ENCODE results near the gene NR3C2.

The NR3C2 gene

DNA sequence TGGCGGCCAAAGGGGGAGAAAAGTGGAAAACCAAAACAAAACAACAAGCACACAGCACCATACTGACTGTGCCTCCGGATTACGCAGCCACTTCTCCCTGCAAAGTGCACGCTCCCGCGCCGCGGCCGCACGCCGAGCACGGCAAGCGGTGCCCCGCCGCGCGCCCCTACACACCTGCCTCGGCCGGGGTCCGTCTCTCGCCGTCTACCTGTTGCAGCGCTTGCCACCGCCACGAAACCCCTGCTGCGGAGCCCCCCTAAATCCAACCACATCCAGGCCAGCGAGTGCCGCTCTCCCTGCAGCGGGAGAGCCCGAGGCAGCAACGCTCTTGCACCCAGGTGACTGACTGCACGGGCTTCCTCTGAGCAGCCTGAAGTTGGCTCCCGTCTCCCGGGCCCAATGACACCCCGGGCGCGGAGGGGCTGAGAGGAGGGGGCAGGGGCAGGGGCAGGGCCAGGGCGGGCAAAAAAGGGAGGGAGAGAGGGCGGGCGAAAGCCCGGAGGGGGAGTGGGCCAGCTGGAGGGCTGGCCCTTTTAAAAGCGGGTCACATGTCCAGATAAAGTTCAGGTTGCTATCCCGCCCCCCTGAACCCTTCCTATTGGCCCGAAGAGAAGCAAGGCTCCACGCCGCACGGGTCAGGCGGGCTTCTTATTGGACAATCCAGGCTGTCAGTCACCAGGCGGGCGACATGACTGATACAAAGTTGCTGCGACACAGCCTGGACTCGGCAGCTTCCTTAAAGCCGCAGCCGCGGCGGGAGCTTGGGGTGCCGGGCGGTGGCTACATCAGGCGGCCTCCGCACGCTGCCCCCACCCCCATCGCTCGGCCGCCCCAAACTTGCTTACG lies at the start of gene NR3C2:
NR3C2 (minus strand) TSS at position 429 of the 846 bp plus-strand sequence.
- peak; percentile 84 to 93 for DNase-seq (ENCODE audit: low read depth in 2 of 2)

DNA sequence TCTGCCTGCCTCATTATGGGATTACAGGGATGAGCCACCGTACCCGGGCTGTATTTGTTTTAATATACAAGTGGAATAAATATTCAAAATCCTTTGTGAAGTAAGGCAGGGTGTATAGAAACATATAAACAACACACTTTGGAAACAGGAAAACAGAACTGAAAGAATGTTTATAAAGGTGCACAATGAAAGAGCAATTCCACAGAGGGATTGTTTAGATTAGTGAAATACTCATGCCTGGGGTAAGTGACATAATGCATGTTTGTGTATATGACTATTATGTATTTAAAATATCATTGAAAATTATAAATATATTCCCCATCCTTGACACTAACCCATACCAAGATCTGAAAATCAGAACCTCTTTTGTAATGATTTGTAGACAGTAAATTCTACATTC lies 45.0 kb upstream of the NR3C2 start:
- no peak for DNase-seq (ENCODE audit: low read depth in 2 of 2)

DNA sequence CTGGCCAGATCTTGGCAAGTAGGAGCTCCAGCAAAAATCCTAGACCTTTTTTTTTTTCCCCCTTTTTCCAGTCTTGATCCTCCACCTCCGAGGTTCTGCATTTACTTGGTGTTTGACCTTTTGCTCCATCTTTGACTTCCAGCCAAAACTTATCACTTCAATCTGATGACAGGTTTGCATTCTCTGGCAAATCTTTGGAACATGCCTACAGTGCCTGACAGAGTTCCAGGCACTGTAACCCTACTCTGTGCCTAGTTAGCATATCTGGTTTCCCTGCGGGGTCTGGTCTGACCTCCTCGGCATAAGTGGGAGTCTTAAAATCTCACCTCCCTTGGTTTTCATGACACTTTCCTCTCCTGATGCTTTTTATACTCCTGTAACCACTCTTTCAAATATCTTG lies 39.4 kb upstream of the NR3C2 start:
- no peak for DNase-seq (ENCODE audit: low read depth in 2 of 2)

DNA sequence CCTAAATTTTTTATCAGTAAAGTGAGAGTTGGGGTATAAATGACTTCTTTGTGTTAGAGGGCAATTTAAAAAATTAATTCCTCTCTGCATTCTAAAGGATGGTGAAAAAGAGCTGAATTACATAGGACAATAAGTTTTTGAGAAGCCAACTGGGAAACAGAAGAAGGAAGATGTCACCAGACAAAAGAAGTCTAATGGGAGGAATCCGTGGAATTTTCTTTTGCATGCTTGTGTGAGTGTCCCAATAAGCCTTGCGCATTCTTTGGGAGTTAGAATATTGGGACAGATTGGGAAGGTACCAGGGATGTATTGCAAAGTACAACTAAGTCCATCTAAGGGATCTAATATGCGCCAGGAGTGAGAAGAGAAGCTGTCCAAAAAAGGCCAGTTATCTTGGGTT lies 35.1 kb upstream of the NR3C2 start:
- DNase-seq (ENCODE audit: low read depth in 2 of 2): no peak

DNA sequence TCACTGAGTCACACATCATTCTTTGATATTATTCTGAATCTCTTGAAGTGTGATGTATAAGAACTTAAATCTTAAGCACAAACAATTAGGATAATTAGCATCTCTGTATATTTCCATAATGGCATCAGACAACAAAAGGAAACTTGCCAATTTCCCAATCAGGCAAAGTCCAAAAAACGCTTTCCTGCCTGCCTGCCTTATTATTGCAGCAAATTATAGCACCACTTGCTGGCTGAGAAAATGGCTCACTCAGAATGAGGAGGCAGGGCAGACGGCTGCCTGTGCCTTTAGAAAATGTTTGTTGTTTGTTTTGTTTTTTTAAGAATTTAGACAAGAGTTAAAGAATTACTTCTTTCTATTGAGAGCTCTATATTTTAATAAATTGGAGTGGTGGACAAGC lies 27.7 kb upstream of the NR3C2 start:
- DNase-seq (ENCODE audit: low read depth in 2 of 2): no peak

DNA sequence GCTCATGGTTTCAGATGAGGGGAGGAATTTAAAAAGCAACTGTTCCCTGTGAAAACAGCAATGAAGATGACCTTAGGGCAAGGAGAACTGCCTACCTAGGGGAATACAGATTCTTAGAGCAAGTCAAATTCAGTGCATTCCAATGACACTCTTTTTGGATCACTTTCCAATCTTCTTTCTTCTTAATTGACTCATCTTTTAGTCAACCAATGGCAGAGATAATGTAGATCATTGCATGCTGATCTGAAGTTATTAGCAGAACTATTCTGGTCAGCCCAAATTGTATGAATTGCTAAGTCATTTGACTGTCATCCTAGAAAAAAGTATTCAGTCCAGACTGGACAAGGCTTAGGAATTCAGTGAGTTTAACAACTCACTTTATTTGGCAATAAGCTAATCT lies 12.6 kb upstream of the NR3C2 start:
- no peak for DNase-seq (ENCODE audit: low read depth in 2 of 2)

DNA sequence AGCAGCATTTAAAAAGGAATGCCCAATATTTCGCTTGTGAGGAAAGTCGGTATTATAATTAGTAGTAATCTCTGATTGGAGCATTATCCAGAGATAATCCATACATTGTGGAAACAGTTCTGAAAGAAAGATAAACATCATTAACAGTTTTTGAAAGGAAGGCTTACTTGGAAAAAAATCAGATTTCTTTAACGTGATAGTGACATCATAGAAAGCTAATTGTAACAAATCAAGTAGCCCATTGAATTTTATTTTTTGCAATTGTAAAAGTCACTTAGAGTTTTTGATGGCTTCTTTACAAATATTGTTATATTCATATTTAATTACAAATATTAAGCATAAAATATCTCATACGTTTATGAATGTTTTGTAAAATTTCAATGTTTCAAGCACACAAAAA lies 11.6 kb upstream of the NR3C2 start:
- DNase-seq (ENCODE audit: low read depth in 2 of 2): no peak

DNA sequence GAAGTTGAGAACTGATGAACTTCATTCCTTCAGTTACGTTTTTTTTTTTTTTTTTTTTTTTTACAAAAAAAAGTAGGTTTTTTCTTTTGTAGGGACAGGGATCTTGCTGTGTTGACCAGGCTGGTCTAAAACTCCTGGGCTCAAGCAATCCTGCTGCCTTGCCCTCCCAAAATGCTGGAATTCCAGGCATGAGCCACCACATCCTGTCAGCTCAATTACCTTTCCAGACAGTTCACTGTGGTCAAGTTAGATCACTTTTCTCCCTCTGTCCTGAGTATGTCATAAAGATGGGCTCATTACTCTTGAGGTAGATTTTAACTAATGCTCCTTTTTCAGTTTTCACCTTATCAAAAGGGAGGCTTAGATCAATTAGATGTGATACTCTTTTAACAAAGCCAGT lies 10.8 kb upstream of the NR3C2 start:
- DNase-seq (ENCODE audit: low read depth in 2 of 2): no peak

DNA sequence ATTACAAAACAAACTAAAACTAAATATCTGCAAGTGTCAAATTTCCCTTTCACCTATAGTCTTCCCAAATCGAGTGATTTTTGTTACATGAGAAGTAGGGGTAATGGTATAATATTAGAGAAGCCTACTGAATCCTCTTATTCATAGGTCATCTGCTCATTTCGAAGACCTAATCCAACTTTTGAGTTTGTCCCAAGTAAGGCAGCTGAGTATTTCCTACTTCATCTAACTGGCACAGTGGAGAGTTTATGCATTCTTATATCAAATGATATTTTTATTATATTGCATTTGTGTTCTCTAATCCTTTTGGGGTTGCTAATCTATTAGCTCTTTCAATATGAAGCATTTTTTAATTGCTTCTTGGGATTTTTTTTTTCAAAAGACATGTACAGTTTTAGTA lies 7.7 kb upstream of the NR3C2 start:
- DNase-seq (ENCODE audit: low read depth in 2 of 2): no peak

DNA sequence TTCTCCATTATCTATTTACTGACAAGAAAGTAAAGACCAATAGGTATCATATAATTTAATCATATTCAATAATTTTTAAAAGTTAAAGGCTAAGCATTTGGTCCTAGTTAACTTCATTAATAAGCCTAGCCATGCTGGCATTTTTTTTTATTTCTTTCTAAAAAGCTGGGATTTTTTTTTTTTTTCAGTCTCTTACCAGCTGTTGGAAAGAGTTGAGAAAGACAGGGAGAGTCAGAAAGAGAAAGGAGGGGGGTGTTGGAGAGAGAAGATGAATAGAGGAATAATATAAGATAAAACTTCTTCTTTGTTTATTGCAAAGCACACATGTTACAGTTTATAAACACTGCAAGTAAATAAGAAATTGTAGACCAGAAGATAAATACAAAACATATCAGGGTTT lies 5.9 kb upstream of the NR3C2 start:
- DNase-seq (ENCODE audit: low read depth in 2 of 2): no peak

DNA sequence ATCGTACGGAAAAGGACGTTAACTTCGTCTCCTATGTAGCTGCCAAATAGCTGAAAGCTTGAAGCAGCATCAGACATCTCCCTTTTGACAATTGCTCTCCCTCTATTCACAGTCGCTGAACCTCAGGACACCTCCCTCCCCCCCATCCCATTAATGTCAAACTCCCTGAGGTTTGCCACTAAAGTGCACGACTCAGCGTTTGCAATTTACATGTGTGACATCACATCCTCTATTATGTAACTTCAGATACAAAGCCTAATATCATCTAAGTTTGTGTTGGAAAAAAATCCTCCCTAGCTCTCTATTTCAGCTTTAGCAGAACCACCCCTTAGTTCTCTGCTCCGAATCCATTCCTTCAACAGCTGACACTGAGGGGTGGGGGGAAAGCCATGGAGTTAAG lies 5.5 kb upstream of the NR3C2 start:
- peak in 1 of 2 donors; percentile 23 for DNase-seq (ENCODE audit: low read depth in 2 of 2)

DNA sequence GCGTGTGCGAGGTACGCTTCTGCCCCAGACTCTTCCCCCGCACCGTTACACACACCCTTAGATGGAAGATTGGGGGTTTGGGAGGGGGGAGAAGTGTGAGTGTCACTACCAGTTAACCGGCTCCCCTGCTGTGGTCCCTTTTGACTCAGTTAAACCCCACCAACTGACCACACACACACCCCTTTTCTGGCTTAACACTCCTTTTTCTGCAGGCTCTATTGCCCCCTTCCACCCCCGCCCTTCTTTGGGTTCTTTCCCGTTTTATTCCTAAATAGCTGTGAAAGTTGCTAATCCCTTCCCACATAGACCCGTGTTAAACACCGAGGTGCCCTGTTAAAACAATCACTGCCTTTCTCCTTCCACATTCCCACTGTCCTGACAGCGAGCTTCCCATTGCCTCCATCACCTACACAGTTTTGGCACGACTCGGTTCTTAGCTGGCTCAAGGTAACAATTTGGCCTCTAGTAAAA lies 3.7 kb upstream of the NR3C2 start:
- no peak for DNase-seq (ENCODE audit: low read depth in 2 of 2)

DNA sequence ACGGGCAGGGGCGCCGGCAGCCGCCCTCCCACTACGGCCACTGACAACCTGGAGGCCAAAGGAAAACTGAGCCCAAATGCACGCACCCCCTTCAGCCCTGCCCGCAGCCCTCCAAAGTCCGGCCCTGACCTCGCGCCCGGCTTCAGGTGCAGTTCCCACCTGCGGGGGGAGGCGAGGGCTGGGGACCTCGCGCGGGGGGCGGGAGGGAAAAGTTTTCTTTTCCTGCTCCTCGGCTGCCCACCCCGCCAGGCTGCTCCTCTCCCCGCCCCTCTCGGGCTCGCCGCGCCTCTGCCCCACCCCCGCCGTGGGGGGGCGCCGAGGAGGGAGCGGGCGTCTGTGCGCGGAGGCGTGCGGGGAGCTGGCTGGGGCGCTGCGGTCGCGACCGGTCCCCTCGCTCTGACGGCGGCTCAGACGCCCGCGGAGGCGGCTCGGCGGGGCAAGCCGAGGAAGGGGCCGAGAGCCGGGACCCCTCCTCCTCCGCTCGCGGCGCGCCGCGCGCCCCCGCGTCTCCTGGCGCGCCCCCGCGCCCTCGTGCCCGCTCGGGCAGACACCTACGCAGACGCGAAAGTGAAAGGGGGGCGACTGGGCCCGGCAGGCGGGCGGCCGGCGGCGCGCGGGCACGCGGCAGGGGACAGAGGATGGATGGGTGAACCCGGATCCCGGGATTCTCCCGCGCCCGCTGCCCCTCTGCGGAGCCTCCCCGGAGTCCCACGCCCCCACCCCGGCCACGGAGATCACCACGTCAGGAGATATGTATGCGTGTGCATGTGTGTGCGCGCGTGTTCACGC lies 3.1 kb upstream of the NR3C2 start:
- DNase-seq (ENCODE audit: low read depth in 2 of 2): peak; percentile 61 to 63

DNA sequence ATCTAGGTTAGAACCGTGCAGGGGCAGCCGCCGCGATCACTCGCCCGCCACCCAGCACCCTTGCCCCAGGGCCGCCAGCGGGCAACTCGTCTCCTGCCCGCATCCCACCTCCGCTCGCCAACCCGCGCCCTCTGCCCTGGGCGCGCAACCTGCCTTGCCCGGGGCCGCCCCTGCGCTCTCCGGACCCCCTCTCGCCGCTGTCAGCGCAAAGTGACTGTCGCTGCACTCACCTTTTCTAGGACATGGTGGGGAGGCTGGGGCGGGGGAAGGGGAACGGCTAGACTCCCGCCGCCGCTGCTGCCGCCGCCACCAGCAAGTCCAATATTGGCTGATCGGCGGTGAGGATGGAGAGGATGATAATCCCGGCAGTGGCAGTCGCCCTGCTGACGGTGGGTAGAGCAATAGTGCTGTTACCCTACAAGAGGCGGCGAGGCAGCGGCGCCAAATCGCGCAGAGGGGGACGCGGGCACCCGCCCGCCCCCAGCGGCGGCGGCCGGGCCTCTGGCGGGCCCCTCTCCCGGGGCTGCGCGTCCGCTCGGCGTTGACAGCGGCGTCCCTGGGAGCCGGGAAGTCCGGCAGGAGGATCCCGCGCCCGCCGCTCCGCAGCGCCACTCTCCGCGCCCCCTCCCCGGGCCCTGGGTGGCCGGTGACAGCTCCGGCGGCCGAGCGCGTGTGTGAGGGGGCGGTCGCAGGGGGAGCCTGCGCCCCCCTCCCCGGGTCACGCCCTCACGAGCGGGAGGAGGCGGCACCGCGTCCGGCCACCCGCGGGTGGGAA lies 2.3 kb upstream of the NR3C2 start:
- DNase-seq (ENCODE audit: low read depth in 2 of 2): peak; percentile 23

DNA sequence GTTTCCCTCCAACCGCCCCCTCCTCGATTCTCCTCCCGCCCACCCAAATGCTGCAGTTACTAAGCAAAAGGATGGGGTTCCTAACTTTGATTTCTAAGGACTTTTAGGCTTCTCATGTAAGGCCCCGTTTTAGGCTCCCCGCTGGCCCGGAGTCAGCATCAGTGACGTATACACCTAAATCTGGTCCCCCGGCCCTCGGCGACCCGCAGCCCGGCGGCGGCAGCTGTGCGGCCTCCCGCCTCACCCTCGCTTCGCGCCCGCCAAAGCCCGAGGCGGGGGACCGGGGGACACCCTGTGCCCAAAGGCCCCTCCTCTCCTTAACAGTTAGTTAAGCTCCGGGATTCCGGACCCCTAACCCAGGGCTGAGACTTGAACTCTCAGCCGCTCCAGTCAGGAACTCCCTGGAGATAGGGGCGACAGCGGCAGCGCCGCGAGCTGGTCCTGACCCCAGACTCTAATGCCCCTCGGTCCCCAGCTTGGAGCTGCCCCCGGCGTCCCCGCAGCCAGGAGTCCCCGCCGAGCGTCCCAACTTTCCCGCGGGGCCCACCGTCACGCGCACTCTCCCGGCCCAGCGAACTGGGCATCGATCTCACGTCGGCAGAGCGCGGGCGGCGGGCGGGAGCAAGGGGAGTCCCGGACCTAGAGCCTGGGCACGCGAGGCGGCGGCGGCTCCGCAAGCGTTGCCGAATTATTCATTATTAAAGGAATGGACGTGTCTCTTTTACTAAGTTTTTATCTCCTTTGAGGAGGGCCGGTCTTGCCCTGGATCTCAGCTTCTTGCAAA lies 1.5 kb upstream of the NR3C2 start:
- DNase-seq (ENCODE audit: low read depth in 2 of 2): peak; percentile 19 to 23

DNA sequence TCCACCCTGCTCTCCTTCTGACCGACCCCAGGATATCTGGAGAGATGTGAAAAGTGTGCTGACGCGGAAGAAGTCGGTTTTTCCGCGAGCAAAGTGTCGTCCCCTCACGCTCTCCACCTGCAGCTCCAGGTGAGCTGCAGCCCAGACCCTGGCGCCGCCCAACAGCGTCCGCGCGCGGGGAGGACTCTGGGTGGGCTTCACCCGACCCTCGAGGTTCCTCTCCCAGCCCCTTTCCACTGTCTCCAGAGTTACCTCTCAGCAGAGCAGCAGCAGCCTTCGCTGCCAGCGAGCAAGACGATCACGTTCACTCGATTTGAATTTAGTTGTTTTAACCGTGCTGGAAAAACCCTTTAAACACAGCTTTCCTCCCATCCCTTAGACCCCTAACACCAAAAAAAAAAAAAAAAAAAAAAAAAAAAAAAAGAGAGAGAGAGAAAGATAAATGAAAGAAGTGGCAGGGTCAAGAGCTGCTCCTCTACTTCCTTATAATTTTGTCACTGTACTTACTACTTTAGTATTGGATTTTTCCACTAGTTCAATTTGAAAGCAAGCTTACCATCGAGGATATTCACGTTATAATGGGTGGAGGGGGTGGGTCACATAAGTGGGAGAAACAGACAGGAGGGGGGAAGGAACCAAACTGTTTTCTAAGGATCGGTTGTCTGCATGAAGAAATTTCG lies 758 bp upstream of the NR3C2 start:
- no peak for DNase-seq (ENCODE audit: low read depth in 2 of 2)

DNA sequence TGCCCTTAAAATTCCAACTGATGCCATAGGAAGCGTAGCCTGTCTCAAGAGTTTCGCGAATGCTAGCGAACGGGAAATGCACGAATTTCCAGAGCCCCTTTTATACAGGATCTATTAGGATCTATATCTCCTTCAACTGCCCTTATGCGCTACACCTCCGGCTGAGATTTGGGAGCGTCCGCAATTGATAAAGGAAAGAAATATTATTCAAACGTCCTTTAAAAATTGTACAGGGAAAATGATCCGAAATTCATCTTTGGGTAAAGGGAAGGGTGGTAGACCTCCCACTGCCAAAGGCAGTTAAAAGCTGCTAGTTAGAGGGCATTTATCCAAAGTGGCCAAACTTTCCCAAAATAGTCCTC lies 609 bp downstream of the NR3C2 start:
- DNase-seq (ENCODE audit: low read depth in 2 of 2): no peak

DNA sequence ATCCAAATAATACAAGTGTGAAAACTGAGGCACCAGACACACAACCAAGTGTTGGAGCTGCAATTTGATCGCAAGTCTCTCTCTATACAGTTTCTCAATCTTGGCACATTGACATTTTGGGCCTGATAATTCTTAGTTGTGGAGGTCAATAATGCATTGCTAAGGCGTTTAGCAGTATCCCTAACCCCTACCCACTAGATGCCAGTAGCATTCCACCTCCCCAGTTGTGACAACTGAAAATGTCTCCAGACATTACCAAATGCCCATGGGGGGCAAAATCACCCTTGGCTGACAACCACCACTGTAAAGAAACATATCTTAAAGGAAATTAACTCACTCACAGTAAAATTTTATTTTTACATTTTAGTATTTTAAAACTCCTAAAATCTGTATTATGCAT lies 4.2 kb downstream of the NR3C2 start:
- no peak for DNase-seq (ENCODE audit: low read depth in 2 of 2)

DNA sequence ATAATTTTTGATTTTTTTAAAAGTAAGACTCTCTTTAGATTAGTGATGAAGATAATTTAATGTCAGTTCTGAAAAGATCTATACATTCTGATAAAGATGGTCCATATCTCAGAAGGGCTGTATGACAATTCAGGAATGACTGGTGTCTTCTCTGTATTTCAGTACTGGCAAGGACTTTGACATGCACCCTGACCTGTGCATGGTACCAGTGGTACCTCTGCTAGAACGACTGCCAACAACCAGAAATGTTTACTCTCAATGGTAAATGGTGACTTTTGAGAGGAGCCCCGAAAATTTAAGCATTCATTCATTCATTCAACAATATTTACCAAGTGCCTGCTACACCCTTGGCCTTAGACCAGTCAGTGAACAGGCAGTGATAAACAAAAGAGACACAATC lies 4.8 kb downstream of the NR3C2 start:
- DNase-seq (ENCODE audit: low read depth in 2 of 2): no peak

DNA sequence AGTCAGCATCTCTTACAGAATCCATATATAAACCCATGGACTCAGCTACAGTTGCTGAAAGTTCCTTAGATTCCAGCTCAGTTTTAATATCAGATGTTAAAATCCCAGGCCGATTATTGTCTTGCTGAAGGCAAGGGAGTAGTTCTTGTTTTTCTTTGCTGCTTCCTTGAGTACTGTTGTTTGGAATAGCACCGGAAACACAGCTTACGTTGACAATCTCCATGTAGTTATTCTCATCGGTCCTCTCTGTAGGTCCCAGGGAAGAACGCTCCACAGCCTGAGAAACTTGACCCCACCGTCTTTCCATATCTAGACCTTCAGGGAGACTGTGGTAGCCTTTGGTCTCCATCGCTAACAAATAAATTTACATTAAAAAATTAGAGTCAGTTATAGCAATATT lies 5.7 kb downstream of the NR3C2 start:
- DNase-seq (ENCODE audit: low read depth in 2 of 2): no peak

Measured in stimulated activated CD4-positive, alpha-beta T cell treated with anti-CD3 and anti-CD28 coated beads, Interleukin-1b, Interleukin-23, amount 100 ng/mL, for 4 hours (primary cell).